ENCODE data around the gene GGA3. TPM values are rescaled to one million over a fixed set of nuclear protein-coding genes. Genes with fewer than 3 reads are reported as not detected.

GGA3 gene
- total and polyA plus RNA-seq, 2 donors from 2014 or later: 8.0 to 49.2 TPM

DNA sequence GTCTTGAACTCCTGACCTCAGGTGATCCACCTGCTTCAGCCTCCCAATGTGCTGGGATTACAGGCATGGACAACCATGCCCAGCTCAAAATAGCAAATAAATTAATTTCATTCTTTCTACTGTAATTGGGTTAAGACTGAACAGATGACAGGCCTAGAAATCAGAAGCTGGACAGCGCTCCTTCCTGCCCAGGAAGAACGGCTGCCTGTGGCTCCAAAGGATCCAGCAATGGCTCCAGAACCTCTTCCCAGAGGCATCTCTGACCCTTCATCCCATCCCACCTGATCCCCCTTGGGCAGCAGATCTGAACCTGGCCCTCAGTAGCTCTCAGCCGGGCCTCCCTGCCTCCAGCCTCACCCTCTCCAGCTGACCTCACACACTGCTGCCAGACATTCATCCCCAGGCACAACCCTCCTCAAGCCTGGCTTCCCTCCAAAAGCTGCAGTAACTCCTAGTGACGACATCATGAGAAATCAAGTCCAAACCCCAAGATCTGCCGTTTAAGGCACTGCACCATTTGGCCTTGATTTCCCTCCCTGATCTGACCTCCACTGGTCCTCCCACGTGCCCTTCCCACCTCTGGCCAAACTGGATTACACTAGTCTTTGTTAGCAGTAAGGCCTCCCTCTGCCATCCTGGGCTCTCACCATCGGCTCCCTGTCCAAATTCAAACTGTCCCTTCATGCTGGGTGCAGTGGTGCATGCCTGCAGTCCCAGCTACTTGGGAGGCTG is 12.7 kb upstream of the GGA3 start:
- Histone ChIP-seq H3K36me3 (ENCODE audit: control insufficient read depth in 2 of 3, insufficient read depth in 3 of 3, low read length in 3 of 3) (no peaks in the 10 kb centered on the region), H3K9me3 (ENCODE audit: control insufficient read depth in 2 of 3, insufficient read depth in 1 of 3, low read length in 3 of 3) (no peaks in the 10 kb centered on the region), H3K4me3 (ENCODE audit: low read length in 3 of 3) (no peak overlapping the region), H3K4me1 (ENCODE audit: control insufficient read depth in 2 of 3, insufficient read depth in 2 of 3, low read depth in 1 of 3, low read length in 3 of 3) (peaks cover 0 to 13% (median 0%) of the 10 kb centered on the region in 3 donors), H3K9ac (ENCODE audit: low read length in 3 of 3) (no peak overlapping the region), H3K27me3 (ENCODE audit: control insufficient read depth, insufficient read depth, low read length) (no peaks in the 10 kb centered on the region), H3K27ac (ENCODE audit: low read depth in 2 of 2, low read length in 2 of 2) (no peak overlapping the region)
- intact Hi-C loops (cut with DNase I): no loop called here
- no peak for FAIRE-seq
- no peak for TF ChIP-seq CTCF (IDR thresholded peaks at IDR 0.05; ENCODE audit: borderline replicate concordance, extremely low read depth, insufficient read depth)
- no peak for DNase-seq

- Histone ChIP-seq H3K9me3 (ENCODE audit: control insufficient read depth in 2 of 3, insufficient read depth in 1 of 3, low read length in 3 of 3) (no peaks in the 10 kb centered on the region), H3K27me3 (ENCODE audit: control insufficient read depth, insufficient read depth, low read length) (no peaks in the 10 kb centered on the region), H3K9ac (ENCODE audit: low read length in 3 of 3) (no peak overlapping the region), H3K4me1 (ENCODE audit: control insufficient read depth in 2 of 3, insufficient read depth in 2 of 3, low read depth in 1 of 3, low read length in 3 of 3) (peaks cover 0 to 13% (median 0%) of the 10 kb centered on the region in 3 donors), H3K4me3 (ENCODE audit: low read length in 3 of 3) (no peak overlapping the region), H3K27ac (ENCODE audit: low read depth in 2 of 2, low read length in 2 of 2) (no peak overlapping the region), H3K36me3 (ENCODE audit: control insufficient read depth in 2 of 3, insufficient read depth in 3 of 3, low read length in 3 of 3) (no peaks in the 10 kb centered on the region)
- no peak for TF ChIP-seq CTCF (IDR thresholded peaks at IDR 0.05; ENCODE audit: borderline replicate concordance, extremely low read depth, insufficient read depth)
- DNase-seq (no peak), FAIRE-seq (no peak)
- intact Hi-C loops (cut with DNase I): no loop called here
These were observed 11.4 kb upstream of the GGA3 start for GRCh38 chr17:75272848-75273184.

DNA sequence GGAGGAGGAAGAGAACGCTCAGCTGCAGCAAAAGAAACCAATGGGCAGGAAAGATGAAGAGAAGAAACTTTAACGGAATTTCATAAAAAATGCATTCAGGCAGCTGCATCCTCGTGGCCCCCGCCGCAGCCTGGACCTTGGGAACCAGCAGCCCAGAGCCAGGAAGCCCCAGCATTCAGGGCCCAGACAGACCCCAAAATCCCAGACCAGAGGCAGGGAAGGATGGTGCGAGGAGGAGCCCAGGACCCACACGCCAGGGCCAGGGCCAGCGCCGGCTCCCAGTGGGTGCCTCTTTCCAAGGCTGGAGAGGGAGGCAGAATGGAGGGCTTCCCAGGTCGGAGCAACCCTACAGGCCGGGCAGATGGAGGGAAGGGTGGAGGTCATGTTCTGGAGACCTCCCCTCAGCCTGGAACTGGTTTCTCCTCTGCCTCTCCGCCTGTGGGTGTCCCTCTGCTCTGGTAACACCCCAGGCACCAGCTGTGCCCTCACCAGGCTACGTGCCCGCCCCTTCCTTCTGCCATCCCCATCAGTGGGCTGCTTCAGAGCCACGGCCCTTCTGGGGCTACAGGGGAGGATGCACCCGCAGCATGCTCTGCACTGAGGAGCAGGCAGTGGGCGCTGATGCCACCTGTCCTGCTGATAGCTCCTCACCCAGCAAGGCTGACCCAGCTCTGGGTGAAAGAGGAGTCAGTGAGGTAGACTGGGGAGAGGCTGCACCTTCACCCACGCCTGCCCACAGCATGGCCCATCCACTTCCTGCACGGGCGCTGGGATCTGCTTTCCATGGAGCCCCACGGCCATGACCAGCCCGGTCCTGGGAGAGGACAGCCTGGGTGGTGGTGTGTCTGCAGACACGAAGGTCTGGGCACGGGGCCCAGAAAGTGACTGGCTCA is 10.8 kb upstream of the GGA3 start:
- no peak for FAIRE-seq
- H3K36me3 ChIP-seq (ENCODE audit: control insufficient read depth in 2 of 3, insufficient read depth in 3 of 3, low read length in 3 of 3): no peaks in the 10 kb centered on the region
- DNase-seq: no peak
- TF ChIP-seq CTCF (IDR thresholded peaks at IDR 0.05; ENCODE audit: borderline replicate concordance, extremely low read depth, insufficient read depth): no peak
- intact Hi-C loops (cut with DNase I): no loop called here
- H3K9ac ChIP-seq (ENCODE audit: low read length in 3 of 3): peak overlapping the region in 2 of 3 donors; percentile 10 to 58
- no peaks in the 10 kb centered on the region for H3K27me3 ChIP-seq (ENCODE audit: control insufficient read depth, insufficient read depth, low read length)
- H3K9me3 ChIP-seq (ENCODE audit: control insufficient read depth in 2 of 3, insufficient read depth in 1 of 3, low read length in 3 of 3): no peaks in the 10 kb centered on the region
- peaks cover 0 to 13% (median 0%) of the 10 kb centered on the region in 3 donors for H3K4me1 ChIP-seq (ENCODE audit: control insufficient read depth in 2 of 3, insufficient read depth in 2 of 3, low read depth in 1 of 3, low read length in 3 of 3)
- H3K4me3 ChIP-seq (ENCODE audit: low read length in 3 of 3): peak overlapping the region in 2 of 3 donors; percentile 60 to 65
- no peak overlapping the region for H3K27ac ChIP-seq (ENCODE audit: low read depth in 2 of 2, low read length in 2 of 2)

Data from kidney (tissue), 14 donors.